Activated T-cell treated with anti-CD3 and anti-CD28 coated beads, Interleukin-2, amount 50 U/mL, for 24 hours (primary cell): ENCODE data around the gene PRKCZ.

Source experiments
- DNase-seq: peaks from one replicate; pipeline ENCODE4 v3.0.0-alpha.2; 2020
- H3K27ac Mint-ChIP-seq: 2 replicates; pipeline ENCODE4 v1.8.0; 2020; ENCODE audit warnings: mild to moderate bottlenecking, mixed read lengths
- H3K27me3 Mint-ChIP-seq: 2 replicates; pipeline ENCODE4 v1.8.0; 2020; ENCODE audit warnings: mixed read lengths
- H3K36me3 Mint-ChIP-seq: 2 replicates; pipeline ENCODE4 v1.8.0; 2020; ENCODE audit warnings: low read depth, mixed read lengths
- H3K4me1 Mint-ChIP-seq: 2 replicates; pipeline ENCODE4 v1.8.0; 2020; ENCODE audit warnings: low read depth, mixed read lengths
- H3K4me3 Mint-ChIP-seq: 2 replicates; pipeline ENCODE4 v1.8.0; 2020; ENCODE audit warnings: mild to moderate bottlenecking, moderate library complexity, mixed read lengths
- H3K9me3 Mint-ChIP-seq: 2 replicates; pipeline ENCODE4 v1.8.0; 2020; ENCODE audit warnings: mixed read lengths

Gene PRKCZ

GRCh38 chr1:2212532-2213491 lies 162.6 kb downstream of the PRKCZ start:
- Mint-ChIP-seq H3K36me3 (no peaks in the 10 kb centered on the region), H3K27ac (no peak overlapping the region), H3K9me3 (no peaks in the 10 kb centered on the region), H3K4me1 (peaks cover 8% of the 10 kb centered on the region), H3K4me3 (no peak overlapping the region), H3K27me3 (no peaks in the 10 kb centered on the region)
- DNase-seq, result peak; percentile 73

GRCh38 chr1:2213576-2214505 lies 163.6 kb downstream of the PRKCZ start:
- H3K9me3 Mint-ChIP-seq, result no peaks in the 10 kb centered on the region
- DNase-seq, result no peak
- H3K4me1 Mint-ChIP-seq, result peaks cover 8% of the 10 kb centered on the region
- no peak overlapping the region for H3K27ac Mint-ChIP-seq
- H3K27me3 Mint-ChIP-seq, result no peaks in the 10 kb centered on the region
- H3K36me3 Mint-ChIP-seq, result no peaks in the 10 kb centered on the region
- H3K4me3 Mint-ChIP-seq, result no peak overlapping the region

GRCh38 chr1:2214541-2215241 lies 164.5 kb downstream of the PRKCZ start:
- Mint-ChIP-seq H3K4me1 (peaks cover 8% of the 10 kb centered on the region), H3K9me3 (no peaks in the 10 kb centered on the region), H3K36me3 (no peaks in the 10 kb centered on the region), H3K27ac (no peak overlapping the region), H3K27me3 (no peaks in the 10 kb centered on the region), H3K4me3 (no peak overlapping the region)
- DNase-seq, result no peak

- Mint-ChIP-seq H3K4me1 (peaks cover 8% of the 10 kb centered on the region), H3K36me3 (no peaks in the 10 kb centered on the region), H3K4me3 (no peak overlapping the region)
Observed at GRCh38 chr1:2215329-2215728, 165.1 kb downstream of the PRKCZ start.

GRCh38 chr1:2215909-2216766 lies 165.9 kb downstream of the PRKCZ start:
- no peaks in the 10 kb centered on the region for H3K27me3 Mint-ChIP-seq
- H3K4me1 Mint-ChIP-seq, result peaks cover 8% of the 10 kb centered on the region
- no peaks in the 10 kb centered on the region for H3K9me3 Mint-ChIP-seq
- DNase-seq, result no peak
- no peaks in the 10 kb centered on the region for H3K36me3 Mint-ChIP-seq
- no peak overlapping the region for H3K27ac Mint-ChIP-seq
- no peak overlapping the region for H3K4me3 Mint-ChIP-seq

More at GRCh38 chr1:2215329-2215728, 165.1 kb downstream of the PRKCZ start:
- Mint-ChIP-seq H3K27ac (no peak overlapping the region), H3K9me3 (no peaks in the 10 kb centered on the region), H3K27me3 (no peaks in the 10 kb centered on the region)
- no peak for DNase-seq

- DNase-seq, result no peak
- H3K4me3 Mint-ChIP-seq, result no peak overlapping the region
- no peak overlapping the region for H3K27ac Mint-ChIP-seq
- peaks cover 8% of the 10 kb centered on the region for H3K4me1 Mint-ChIP-seq
- no peaks in the 10 kb centered on the region for H3K9me3 Mint-ChIP-seq
- no peaks in the 10 kb centered on the region for H3K27me3 Mint-ChIP-seq
- no peaks in the 10 kb centered on the region for H3K36me3 Mint-ChIP-seq
Observed at GRCh38 chr1:2216767-2217058, 166.5 kb downstream of the PRKCZ start.

GRCh38 chr1:2221271-2221670 lies 171.1 kb downstream of the PRKCZ start:
- no peak for DNase-seq

GRCh38 chr1:2224170-2224584 lies 174.0 kb downstream of the PRKCZ start:
- peaks cover 2% of the 10 kb centered on the region for H3K4me1 Mint-ChIP-seq
- H3K9me3 Mint-ChIP-seq, result no peaks in the 10 kb centered on the region
- peaks cover 4% of the 10 kb centered on the region for H3K36me3 Mint-ChIP-seq
- H3K27ac Mint-ChIP-seq, result no peak overlapping the region
- H3K27me3 Mint-ChIP-seq, result peaks cover 3% of the 10 kb centered on the region
- no peak for DNase-seq
- no peak overlapping the region for H3K4me3 Mint-ChIP-seq

More at GRCh38 chr1:2221271-2221670, 171.1 kb downstream of the PRKCZ start:
- no peaks in the 10 kb centered on the region for H3K36me3 Mint-ChIP-seq
- peaks cover 1% of the 10 kb centered on the region for H3K4me1 Mint-ChIP-seq
- H3K27ac Mint-ChIP-seq, result no peak overlapping the region
- peaks cover 2% of the 10 kb centered on the region for H3K27me3 Mint-ChIP-seq
- no peak overlapping the region for H3K4me3 Mint-ChIP-seq
- H3K9me3 Mint-ChIP-seq, result no peaks in the 10 kb centered on the region

GRCh38 chr1:2224631-2225428 lies 174.6 kb downstream of the PRKCZ start:
- Mint-ChIP-seq H3K4me1 (peaks cover 2% of the 10 kb centered on the region), H3K27ac (no peak overlapping the region), H3K27me3 (peaks cover 3% of the 10 kb centered on the region), H3K9me3 (no peaks in the 10 kb centered on the region), H3K36me3 (peaks cover 10% of the 10 kb centered on the region), H3K4me3 (no peak overlapping the region)
- DNase-seq, result no peak

GRCh38 chr1:2226525-2227345 lies 176.5 kb downstream of the PRKCZ start:
- peaks cover 14% of the 10 kb centered on the region for H3K4me1 Mint-ChIP-seq
- H3K9me3 Mint-ChIP-seq, result no peaks in the 10 kb centered on the region
- peaks cover 3% of the 10 kb centered on the region for H3K27me3 Mint-ChIP-seq
- no peak for DNase-seq
- peaks cover 28% of the 10 kb centered on the region for H3K36me3 Mint-ChIP-seq
- H3K4me3 Mint-ChIP-seq, result peak overlapping the region; percentile 53
- H3K27ac Mint-ChIP-seq, result peak overlapping the region; percentile 85

GRCh38 chr1:2227346-2228156 lies 177.3 kb downstream of the PRKCZ start:
- H3K9me3 Mint-ChIP-seq, result no peaks in the 10 kb centered on the region
- H3K27me3 Mint-ChIP-seq, result peaks cover 3% of the 10 kb centered on the region
- peak overlapping the region; percentile 60 for H3K4me3 Mint-ChIP-seq
- H3K36me3 Mint-ChIP-seq, result peaks cover 32% of the 10 kb centered on the region
- DNase-seq, result peak; percentile 98
- H3K27ac Mint-ChIP-seq, result peak overlapping the region; percentile 66
- peaks cover 22% of the 10 kb centered on the region for H3K4me1 Mint-ChIP-seq

GRCh38 chr1:2228157-2228594 lies 178.0 kb downstream of the PRKCZ start, which contains the start of gene SKI:
Gene SKI, plus strand, starts transcription at chr1:2228319. Its CDS starts 448 bp downstream, at chr1:2228767.
- peaks cover 35% of the 10 kb centered on the region for H3K36me3 Mint-ChIP-seq
- peaks cover 28% of the 10 kb centered on the region for H3K4me1 Mint-ChIP-seq
- peaks cover 3% of the 10 kb centered on the region for H3K27me3 Mint-ChIP-seq
- peak within 1 kb of the TSS; percentile 94 for H3K27ac Mint-ChIP-seq
- peak within 1 kb of the TSS; percentile 98 for H3K4me3 Mint-ChIP-seq
- DNase-seq, result no peak
- H3K9me3 Mint-ChIP-seq, result no peaks in the 10 kb centered on the region
